ENCODE results near the gene L3MBTL1. TPM values are rescaled to one million over a fixed set of nuclear protein-coding genes. Genes with fewer than 3 reads are reported as not detected.
A peak's percentile ranks its signal among the peaks of the same experiment; 100 is the strongest.

Gene L3MBTL1
- total RNA-seq, 3 donors from 2014 or later = 6.4 to 13.1 (median 10.7) TPM

GRCh38 chr20:43542161-43542560, 34.7 kb downstream of the L3MBTL1 start:
- H3K9me3 ChIP-seq = no peaks in the 10 kb centered on the region
- TF ChIP-seq, protein P1, sequence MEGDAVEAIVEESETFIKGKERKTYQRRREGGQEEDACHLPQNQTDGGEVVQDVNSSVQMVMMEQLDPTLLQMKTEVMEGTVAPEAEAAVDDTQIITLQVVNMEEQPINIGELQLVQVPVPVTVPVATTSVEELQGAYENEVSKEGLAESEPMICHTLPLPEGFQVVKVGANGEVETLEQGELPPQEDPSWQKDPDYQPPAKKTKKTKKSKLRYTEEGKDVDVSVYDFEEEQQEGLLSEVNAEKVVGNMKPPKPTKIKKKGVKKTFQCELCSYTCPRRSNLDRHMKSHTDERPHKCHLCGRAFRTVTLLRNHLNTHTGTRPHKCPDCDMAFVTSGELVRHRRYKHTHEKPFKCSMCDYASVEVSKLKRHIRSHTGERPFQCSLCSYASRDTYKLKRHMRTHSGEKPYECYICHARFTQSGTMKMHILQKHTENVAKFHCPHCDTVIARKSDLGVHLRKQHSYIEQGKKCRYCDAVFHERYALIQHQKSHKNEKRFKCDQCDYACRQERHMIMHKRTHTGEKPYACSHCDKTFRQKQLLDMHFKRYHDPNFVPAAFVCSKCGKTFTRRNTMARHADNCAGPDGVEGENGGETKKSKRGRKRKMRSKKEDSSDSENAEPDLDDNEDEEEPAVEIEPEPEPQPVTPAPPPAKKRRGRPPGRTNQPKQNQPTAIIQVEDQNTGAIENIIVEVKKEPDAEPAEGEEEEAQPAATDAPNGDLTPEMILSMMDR (IDR thresholded peaks at IDR 0.05) = no peak
- no peaks in the 10 kb centered on the region for H3K36me3 ChIP-seq (ENCODE audit: low read depth)
- no peak overlapping the region for H3K4me3 ChIP-seq
- intact Hi-C loops (cut with DNase I, micrococcal nuclease) = no loop called here
- peak in 1 of 3 donors; percentile 39 for DNase-seq
- no peaks in the 10 kb centered on the region for H3K4me1 ChIP-seq (ENCODE audit: low read depth)
- peak; percentile 76 for ATAC-seq

- Histone ChIP-seq H3K9me3 (no peaks in the 10 kb centered on the region), H3K4me1 (ENCODE audit: low read depth) (no peaks in the 10 kb centered on the region), H3K4me3 (no peak overlapping the region), H3K36me3 (ENCODE audit: low read depth) (no peaks in the 10 kb centered on the region)
- TF ChIP-seq, protein P1 (IDR thresholded peaks at IDR 0.05) = no peak
- ATAC-seq (no peak), DNase-seq (no peak)
- intact Hi-C loops (cut with DNase I, micrococcal nuclease) = no loop called here
Measured at GRCh38 chr20:43542674-43543073, 35.2 kb downstream of the L3MBTL1 start.

- ATAC-seq (no peak), DNase-seq (no peak)
- TF ChIP-seq, protein P1 (IDR thresholded peaks at IDR 0.05) = no peak
- intact Hi-C loops (cut with DNase I, micrococcal nuclease) = no loop called here
- H3K4me1 ChIP-seq (ENCODE audit: low read depth) = no peaks in the 10 kb centered on the region
- H3K9me3 ChIP-seq = no peaks in the 10 kb centered on the region
- no peak overlapping the region for H3K4me3 ChIP-seq
- H3K36me3 ChIP-seq (ENCODE audit: low read depth) = no peaks in the 10 kb centered on the region
Measured at GRCh38 chr20:43543138-43543537, 35.6 kb downstream of the L3MBTL1 start.

- no peaks in the 10 kb centered on the region for H3K36me3 ChIP-seq (ENCODE audit: low read depth)
- intact Hi-C loops (cut with DNase I, micrococcal nuclease) = no loop called here
- no peak overlapping the region for H3K4me3 ChIP-seq
- TF ChIP-seq, protein P1 (IDR thresholded peaks at IDR 0.05) = no peak
- DNase-seq (no peak), ATAC-seq (no peak)
- no peaks in the 10 kb centered on the region for H3K9me3 ChIP-seq
- no peaks in the 10 kb centered on the region for H3K4me1 ChIP-seq (ENCODE audit: low read depth)
Measured at GRCh38 chr20:43544501-43544900, 37.0 kb downstream of the L3MBTL1 start.

GRCh38 chr20:43545837-43546578, 38.5 kb downstream of the L3MBTL1 start:
- TF ChIP-seq, protein P1 (IDR thresholded peaks at IDR 0.05) = no peak
- no peaks in the 10 kb centered on the region for H3K36me3 ChIP-seq (ENCODE audit: low read depth)
- H3K4me1 ChIP-seq (ENCODE audit: low read depth) = peaks cover 10% of the 10 kb centered on the region
- DNase-seq (no peak), ATAC-seq (no peak)
- H3K4me3 ChIP-seq = no peak overlapping the region
- intact Hi-C loops (cut with DNase I, micrococcal nuclease) = no loop called here
- no peaks in the 10 kb centered on the region for H3K9me3 ChIP-seq
